HG02973 (cell line): Measurements from ENCODE around the gene IFNA6.

Source experiments
- ATAC-seq: cut with Tn5 transposase; IDR thresholded peaks from one replicate; pipeline ENCODE4 v1.9.1; 2021; ENCODE audit warnings: moderate library complexity; ENCODE audit not compliant: unreplicated experiment

Gene IFNA6

DNA sequence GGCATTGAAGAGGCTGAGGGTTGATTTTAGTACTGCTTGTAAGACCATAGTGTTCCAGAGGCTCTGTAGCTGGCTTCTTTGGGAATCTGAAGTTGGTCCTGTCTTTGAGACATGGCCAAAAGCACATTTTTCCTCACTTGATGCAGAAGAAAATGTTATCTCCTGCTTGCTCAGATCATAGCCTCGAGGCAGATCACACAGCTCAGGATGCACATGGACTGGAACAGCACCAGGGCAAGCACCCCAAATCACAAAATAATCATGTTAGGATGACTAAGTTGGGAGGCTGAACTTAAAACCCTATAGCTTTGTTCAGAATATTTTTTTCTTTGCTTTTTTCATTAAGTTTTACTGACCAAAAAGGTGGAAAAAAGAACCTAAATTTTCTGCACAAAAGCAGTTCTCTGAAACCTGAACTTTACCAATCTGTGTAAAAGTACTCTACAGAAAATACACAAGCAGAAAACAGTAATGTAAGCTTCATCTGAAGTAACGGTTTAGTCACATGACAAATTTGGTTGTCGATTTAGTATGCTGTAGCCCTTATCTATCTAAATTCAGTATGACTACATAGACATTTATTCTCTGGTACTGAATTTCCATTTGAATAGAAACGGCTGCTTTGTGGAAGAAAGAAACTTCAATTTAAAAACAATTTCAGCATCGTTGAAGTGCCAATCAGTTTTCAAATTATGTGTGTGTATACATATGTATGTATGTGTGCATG is 18.8 kb downstream of the IFNA6 start:
- no peak for ATAC-seq

DNA sequence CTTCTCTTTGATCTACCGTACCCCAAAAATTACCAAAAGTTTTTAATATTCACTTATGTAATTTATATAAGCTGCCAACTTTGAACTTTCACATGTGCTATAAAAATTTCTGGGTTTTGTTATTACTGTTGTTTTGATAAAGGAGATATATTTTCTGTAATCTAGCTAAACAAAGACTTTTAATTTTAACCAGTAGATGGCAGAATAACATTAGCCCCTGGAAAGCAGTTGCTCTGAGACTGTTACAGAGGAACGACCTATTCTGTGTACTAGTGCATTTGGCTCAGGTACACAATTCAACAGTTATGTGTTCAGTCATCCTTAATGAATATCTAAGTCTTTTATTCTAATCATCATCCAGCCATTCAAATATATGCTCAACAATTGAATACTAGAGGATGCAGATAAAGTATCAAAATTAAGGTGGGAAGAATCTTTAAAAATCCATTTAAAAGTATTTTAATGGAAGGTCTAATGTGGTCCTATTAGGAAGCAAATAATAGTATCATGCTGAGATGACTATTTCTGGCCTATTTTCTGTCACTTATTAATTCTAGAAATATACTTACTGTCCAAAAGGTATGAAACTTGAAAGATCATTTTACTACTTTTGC is 24.1 kb downstream of the IFNA6 start:
- ATAC-seq: peak; percentile 76

GRCh38 chr9:21324047-21324446 is 26.6 kb downstream of the IFNA6 start:
- ATAC-seq: no peak

GRCh38 chr9:21322911-21323461 is 27.7 kb downstream of the IFNA6 start:
- ATAC-seq: no peak

- ATAC-seq: no peak
These were observed 30.2 kb downstream of the IFNA6 start for GRCh38 chr9:21320465-21320864.

DNA sequence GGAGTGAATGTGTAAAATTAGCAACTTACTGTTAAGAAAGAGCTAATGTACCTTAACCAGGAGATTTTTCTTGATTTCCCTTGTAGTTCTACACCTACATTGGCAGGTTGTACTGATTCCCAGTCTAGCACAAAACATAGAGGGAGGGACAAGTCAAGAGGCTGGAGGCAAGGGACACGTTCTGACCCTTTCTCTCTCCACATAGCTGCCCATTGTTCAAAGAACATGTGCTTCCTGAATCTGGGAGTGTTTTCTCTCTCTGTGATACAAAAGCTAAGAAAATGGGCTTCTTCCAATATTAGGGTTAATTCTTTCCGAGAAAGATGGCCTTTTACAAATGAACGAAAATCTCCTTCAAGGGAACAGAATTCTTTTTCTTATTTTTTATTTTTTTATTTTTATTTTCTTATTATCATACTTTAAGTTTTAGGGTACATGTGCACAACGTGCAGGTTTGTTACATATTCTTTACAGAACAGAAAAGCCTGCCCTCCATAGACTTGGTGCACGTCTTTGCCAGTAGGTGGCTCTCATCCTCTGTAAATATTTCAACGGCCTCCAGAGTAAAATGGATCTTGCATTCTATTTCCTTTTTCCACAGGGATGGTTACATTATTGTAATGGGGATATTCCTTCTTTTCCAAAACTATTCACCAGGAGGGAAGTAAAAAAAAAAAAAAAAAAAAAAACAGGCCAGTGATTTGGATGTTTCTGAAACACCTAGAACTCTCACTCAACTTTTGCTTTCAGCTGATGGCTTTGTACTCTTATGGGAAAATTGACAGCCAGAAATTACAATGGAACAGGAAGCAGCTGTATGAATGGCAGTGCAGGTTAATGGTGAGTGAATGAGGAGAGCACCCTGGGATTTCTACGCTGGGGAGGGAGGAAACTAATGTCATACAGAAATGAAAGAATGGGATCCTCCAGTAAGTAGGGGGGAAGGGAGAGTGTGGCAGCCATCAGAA is 32.4 kb downstream of the IFNA6 start:
- ATAC-seq: peak; percentile 78

DNA sequence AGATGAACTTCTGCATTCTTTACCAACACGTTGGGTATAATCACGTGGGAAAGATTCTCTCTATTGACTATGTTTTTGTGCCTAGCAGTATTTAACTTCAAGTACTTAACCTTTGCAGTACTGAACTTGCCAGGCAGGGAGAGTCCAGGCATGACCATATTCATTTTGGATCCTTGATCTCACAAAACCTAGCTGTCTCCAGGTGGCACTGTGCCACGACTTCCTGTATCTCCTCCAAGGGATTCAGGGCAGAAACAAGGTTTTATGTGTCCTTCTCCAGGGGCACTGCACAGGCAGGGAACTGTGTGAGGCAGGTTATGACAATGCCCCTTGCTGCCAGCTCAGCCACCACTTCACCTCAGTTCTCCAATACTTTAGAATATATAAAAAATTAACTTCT is 33.8 kb downstream of the IFNA6 start:
- ATAC-seq: no peak

GRCh38 chr9:21316032-21316842 is 34.5 kb downstream of the IFNA6 start:
- no peak for ATAC-seq

GRCh38 chr9:21314152-21314551 is 36.5 kb downstream of the IFNA6 start:
- ATAC-seq: no peak

GRCh38 chr9:21311889-21312288 is 38.8 kb downstream of the IFNA6 start:
- ATAC-seq: no peak

- no peak for ATAC-seq
These were observed 45.5 kb downstream of the IFNA6 start, which contains the start of gene IFNA5 for GRCh38 chr9:21305213-21305612. IFNA5 (minus strand) TSS chr9:21305313; CDS start chr9:21305256, 57 bp downstream.
